Right lobe of liver (tissue), 4 donors: ENCODE measurements around the gene GIT1.

ENCODE experiments used
- CTCF ChIP-seq, 4 donors: fragments of 200-600 bp in 3 of 4; fragments of 450-650 bp in 1 of 4; IDR thresholded peaks; one replicate each; pipeline versions ENCODE4 v1.5.1 to v1.8.0; 2016 to 2022; ENCODE audit warnings: antibody characterized with exemption in 4 of 4, mild to moderate bottlenecking in 2 of 4
- POLR2A ChIP-seq: fragments of 450-650 bp; IDR thresholded peaks from one replicate; pipeline ENCODE4 v1.6.1; 2017; ENCODE audit warnings: antibody characterized with exemption, mild to moderate bottlenecking
- donor health status: DM: no; HTN: no; CAD: no.
- donor health status: DM: no; HTN: no; CAD: no.
- donor health status: DM: no; HTN: yes; CAD: no.

DNA sequence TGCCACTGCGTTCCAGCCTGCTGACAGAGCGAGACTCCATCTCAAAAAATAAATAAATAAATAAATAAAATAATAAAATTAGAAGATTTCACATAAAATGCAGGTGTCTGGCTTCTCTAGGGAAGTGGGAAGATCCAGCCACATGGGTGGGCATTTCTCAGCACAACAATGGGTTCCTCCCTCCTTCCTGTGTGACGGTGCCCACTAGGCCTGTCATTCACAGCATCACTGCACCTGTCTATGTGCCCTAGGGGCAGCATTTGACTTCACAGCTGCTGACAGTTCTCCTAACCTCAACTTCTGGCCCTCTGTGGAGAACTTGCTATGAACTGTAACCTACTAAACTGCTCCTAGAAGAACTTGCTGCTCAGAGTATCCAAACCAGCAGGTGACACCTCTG, 25.6 kb downstream of the GIT1 start:
- TF ChIP-seq CTCF (IDR thresholded peaks at IDR 0.05) = no peak
- TF ChIP-seq POLR2A = no peak
